Loucy (cell line): Measurements from ENCODE around the gene SEC31B.

Experiments used
- EZH2phosphoT487 ChIP-seq: fragments of 200-600 bp; IDR thresholded peaks from 2 replicates; pipeline ENCODE4 v1.6.1; 2018; ENCODE audit warnings: antibody characterized with exemption, mild to moderate bottlenecking, moderate library complexity, borderline replicate concordance
- TF ChIP-seq, protein P1 (sequence below): fragments of 200-600 bp; sonication (generic); conservative IDR thresholded peaks from 2 replicates; pipeline ENCODE4 v1.5.1; 2014; ENCODE audit warnings: mild to moderate bottlenecking, antibody characterized with exemption, low read length

- TF ChIP-seq EZH2phosphoT487: no peak
- TF ChIP-seq, protein P1, sequence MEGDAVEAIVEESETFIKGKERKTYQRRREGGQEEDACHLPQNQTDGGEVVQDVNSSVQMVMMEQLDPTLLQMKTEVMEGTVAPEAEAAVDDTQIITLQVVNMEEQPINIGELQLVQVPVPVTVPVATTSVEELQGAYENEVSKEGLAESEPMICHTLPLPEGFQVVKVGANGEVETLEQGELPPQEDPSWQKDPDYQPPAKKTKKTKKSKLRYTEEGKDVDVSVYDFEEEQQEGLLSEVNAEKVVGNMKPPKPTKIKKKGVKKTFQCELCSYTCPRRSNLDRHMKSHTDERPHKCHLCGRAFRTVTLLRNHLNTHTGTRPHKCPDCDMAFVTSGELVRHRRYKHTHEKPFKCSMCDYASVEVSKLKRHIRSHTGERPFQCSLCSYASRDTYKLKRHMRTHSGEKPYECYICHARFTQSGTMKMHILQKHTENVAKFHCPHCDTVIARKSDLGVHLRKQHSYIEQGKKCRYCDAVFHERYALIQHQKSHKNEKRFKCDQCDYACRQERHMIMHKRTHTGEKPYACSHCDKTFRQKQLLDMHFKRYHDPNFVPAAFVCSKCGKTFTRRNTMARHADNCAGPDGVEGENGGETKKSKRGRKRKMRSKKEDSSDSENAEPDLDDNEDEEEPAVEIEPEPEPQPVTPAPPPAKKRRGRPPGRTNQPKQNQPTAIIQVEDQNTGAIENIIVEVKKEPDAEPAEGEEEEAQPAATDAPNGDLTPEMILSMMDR: no peak
Measured at GRCh38 chr10:100477970-100478369, 41.7 kb downstream of the SEC31B start.
